Measurements from ENCODE around the gene ZNF135. TPM values are rescaled to one million over a fixed set of nuclear protein-coding genes. Genes with fewer than 3 reads are reported as not detected.

ZNF135 gene
- total RNA-seq, 2 experiments from 2014 or later: 1.2 to 1.4 TPM

DNA sequence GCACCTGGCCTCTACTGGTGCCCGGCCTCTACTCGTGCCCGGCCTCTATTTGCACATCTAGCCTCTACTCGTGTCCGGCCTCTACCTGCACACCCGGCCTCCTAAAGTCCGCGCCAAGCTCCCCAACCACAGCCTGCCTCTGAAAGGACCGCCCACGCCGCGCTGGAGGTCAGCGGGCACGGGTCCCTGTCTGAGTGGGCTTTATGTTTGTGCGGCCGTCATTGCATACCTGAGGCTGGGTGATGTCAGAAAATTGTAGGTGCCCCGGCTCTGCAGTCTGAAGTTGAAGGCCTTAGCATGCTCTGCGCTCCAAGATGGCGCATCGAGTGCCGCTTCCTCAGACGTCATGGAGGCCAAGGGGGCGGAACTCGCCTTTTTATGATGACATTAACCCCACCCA is 1.1 kb downstream of the ZNF135 start:
- Mint-ChIP-seq H3K27me3 (peaks cover 11% of the 10 kb centered on the region), H3K9me3 (peaks cover 46% of the 10 kb centered on the region), H3K4me1 (ENCODE audit: low read depth) (peaks cover 3% of the 10 kb centered on the region), H3K27ac (no peak overlapping the region), H3K4me3 (peak overlapping the region; percentile 75), H3K36me3 (ENCODE audit: low read depth) (peaks cover 38% of the 10 kb centered on the region)
- intact Hi-C loops (cut with micrococcal nuclease): no loop called here
- ATAC-seq (no peak), DNase-seq (no peak)
- CTCF ChIA-PET: no interaction called here
- POLR2A ChIA-PET: no interaction called here
- TF ChIP-seq, protein P1, sequence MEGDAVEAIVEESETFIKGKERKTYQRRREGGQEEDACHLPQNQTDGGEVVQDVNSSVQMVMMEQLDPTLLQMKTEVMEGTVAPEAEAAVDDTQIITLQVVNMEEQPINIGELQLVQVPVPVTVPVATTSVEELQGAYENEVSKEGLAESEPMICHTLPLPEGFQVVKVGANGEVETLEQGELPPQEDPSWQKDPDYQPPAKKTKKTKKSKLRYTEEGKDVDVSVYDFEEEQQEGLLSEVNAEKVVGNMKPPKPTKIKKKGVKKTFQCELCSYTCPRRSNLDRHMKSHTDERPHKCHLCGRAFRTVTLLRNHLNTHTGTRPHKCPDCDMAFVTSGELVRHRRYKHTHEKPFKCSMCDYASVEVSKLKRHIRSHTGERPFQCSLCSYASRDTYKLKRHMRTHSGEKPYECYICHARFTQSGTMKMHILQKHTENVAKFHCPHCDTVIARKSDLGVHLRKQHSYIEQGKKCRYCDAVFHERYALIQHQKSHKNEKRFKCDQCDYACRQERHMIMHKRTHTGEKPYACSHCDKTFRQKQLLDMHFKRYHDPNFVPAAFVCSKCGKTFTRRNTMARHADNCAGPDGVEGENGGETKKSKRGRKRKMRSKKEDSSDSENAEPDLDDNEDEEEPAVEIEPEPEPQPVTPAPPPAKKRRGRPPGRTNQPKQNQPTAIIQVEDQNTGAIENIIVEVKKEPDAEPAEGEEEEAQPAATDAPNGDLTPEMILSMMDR (IDR thresholded peaks at IDR 0.05): no peak

DNA sequence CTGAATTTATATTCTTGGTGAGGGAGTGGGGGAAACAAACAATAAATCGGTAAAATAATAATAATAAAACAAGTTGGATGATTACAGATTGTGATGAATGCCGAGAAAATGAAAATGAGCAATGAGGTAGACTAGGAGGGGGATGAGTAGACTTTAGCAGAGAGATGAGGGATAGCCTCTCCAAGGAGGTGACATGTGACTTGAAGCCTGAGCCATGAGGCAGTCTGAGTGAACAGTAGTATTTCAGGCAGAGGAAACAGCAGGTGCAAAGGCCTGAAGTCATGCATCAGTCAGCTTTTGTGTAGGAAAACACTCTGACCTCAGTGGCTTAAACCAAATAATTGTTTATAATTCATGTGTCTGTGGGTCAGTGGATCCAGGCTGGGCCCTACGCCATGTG is 4.6 kb downstream of the ZNF135 start:
- Mint-ChIP-seq H3K9me3 (peaks cover 63% of the 10 kb centered on the region), H3K4me1 (ENCODE audit: low read depth) (peaks cover 3% of the 10 kb centered on the region), H3K27me3 (peaks cover 2% of the 10 kb centered on the region), H3K27ac (no peak overlapping the region), H3K36me3 (ENCODE audit: low read depth) (peaks cover 59% of the 10 kb centered on the region), H3K4me3 (no peak overlapping the region)
- DNase-seq: no peak
- TF ChIP-seq, protein P1 (IDR thresholded peaks at IDR 0.05): no peak
- ATAC-seq: no peak
- POLR2A ChIA-PET: no interaction called here
- CTCF ChIA-PET: no interaction called here
- intact Hi-C loops (cut with micrococcal nuclease): no loop called here

DNA sequence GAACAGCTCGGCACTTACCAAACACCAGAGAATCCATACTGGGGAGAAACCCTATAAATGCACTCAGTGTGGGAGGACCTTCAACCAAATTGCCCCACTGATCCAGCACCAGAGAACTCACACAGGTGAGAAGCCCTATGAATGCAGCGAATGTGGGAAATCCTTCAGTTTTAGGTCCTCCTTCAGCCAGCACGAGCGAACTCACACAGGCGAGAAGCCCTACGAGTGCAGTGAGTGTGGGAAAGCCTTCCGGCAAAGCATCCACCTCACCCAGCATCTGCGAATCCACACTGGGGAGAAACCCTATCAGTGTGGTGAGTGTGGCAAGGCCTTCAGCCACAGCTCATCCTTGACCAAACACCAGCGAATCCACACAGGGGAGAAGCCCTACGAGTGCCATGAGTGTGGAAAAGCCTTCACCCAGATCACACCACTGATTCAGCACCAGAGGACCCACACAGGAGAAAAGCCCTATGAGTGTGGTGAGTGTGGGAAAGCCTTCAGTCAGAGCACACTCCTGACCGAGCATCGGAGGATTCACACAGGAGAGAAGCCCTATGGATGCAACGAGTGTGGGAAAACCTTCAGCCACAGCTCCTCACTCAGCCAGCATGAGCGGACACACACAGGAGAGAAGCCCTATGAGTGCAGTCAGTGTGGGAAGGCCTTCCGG is 8.3 kb downstream of the ZNF135 start:
- H3K4me1 Mint-ChIP-seq (ENCODE audit: low read depth): no peaks in the 10 kb centered on the region
- no peak overlapping the region for H3K4me3 Mint-ChIP-seq
- ATAC-seq (no peak), DNase-seq (no peak)
- H3K27ac Mint-ChIP-seq: no peak overlapping the region
- H3K27me3 Mint-ChIP-seq: no peaks in the 10 kb centered on the region
- TF ChIP-seq, protein P1 (IDR thresholded peaks at IDR 0.05): no peak
- intact Hi-C loops (cut with micrococcal nuclease): no loop called here
- peaks cover 47% of the 10 kb centered on the region for H3K36me3 Mint-ChIP-seq (ENCODE audit: low read depth)
- ChIA-PET CTCF (no interaction called here), POLR2A (interaction anchor here (0.7 kb wide), 1 partner anchor 8 kb away, joined by 3 read pairs; the partner anchor contains the start of gene ZNF135)
- peaks cover 64% of the 10 kb centered on the region for H3K9me3 Mint-ChIP-seq

DNA sequence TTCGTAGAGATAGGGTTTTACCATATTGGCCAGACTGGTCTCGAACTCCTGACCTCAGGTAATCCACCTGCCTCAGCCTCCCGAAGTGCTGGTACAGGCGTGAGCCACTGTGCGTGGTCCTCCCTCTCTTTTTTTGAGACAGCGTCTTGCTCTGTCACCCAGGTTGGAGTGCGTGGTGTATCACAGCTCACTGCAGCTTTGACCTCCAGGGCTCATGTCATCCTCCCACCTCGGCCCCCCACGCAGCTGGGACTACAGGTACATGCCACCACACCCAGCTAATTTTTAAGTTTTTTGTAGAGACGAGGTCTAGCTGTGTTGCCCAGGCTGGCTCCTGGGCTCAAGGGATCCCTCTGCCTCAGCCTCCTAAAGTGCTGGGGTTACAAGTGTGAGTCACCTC is 20.7 kb downstream of the ZNF135 start:
- H3K9me3 Mint-ChIP-seq: peaks cover 41% of the 10 kb centered on the region
- no peak for ATAC-seq
- POLR2A ChIA-PET: no interaction called here

DNA sequence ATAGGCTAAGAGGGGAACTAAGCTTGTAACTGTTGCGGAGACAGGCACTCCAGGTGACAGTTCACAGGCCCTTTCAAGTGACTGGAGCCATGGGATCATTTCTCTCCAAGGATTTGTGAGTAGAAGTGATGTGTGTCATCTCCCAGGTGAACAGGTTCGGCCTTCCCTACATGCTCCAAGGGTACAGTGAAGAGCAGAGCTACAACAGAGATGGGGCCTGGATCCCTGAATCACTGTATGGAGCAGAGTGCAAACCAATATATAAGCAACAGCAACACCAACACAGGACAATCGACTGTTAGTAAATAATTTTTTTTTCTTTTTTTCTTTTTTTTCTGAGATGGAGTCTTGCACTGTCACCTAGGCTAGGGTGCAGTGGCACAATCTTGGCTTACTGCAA is 23.9 kb downstream of the ZNF135 start:
- peaks cover 48% of the 10 kb centered on the region for H3K36me3 Mint-ChIP-seq (ENCODE audit: low read depth)
- DNase-seq: no peak
- no peak overlapping the region for H3K27ac Mint-ChIP-seq
- H3K4me1 Mint-ChIP-seq (ENCODE audit: low read depth): no peaks in the 10 kb centered on the region
- intact Hi-C loops (cut with micrococcal nuclease): no loop called here
- H3K27me3 Mint-ChIP-seq: no peaks in the 10 kb centered on the region
- TF ChIP-seq, protein P1 (IDR thresholded peaks at IDR 0.05): no peak
- no peak for ATAC-seq
- H3K9me3 Mint-ChIP-seq: peaks cover 31% of the 10 kb centered on the region
- ChIA-PET POLR2A (interaction anchor here (0.6 kb wide), 1 partner anchor 93 kb away, joined by 3 read pairs; no protein-coding TSS in a partner anchor), CTCF (no interaction called here)
- H3K4me3 Mint-ChIP-seq: no peak overlapping the region

More for the DNA sequence above, 20.7 kb downstream of the ZNF135 start:
- no peaks in the 10 kb centered on the region for H3K27me3 Mint-ChIP-seq
- no peak overlapping the region for H3K4me3 Mint-ChIP-seq
- no peak overlapping the region for H3K27ac Mint-ChIP-seq
- peaks cover 37% of the 10 kb centered on the region for H3K36me3 Mint-ChIP-seq (ENCODE audit: low read depth)
- CTCF ChIA-PET: interaction anchor here (1.0 kb wide), 1 partner anchor 58 kb away, joined by 3 read pairs; no protein-coding TSS in a partner anchor
- TF ChIP-seq, protein P1 (IDR thresholded peaks at IDR 0.05): no peak
- no peak for DNase-seq
- intact Hi-C loops (cut with micrococcal nuclease): no loop called here
- no peaks in the 10 kb centered on the region for H3K4me1 Mint-ChIP-seq (ENCODE audit: low read depth)
